Measurements from ENCODE around the gene THRAP3. TPM values are rescaled to one million over a fixed set of nuclear protein-coding genes. Genes with fewer than 3 reads are reported as not detected.

The THRAP3 gene
- total and polyA plus RNA-seq, 7 donors: 25.4 to 104 (median 77.8) TPM

- WGBS, 2 donors: 32 to 77% methylated on average over 6 of the region's 6 CpGs
- intact Hi-C loops (cut with DNase I): loop anchor here (5.0 kb wide), 1 partner anchor 37 kb away; no protein-coding TSS in a partner anchor
- no peaks in the 10 kb centered on the region for H3K27me3 ChIP-seq
- no peak for TF ChIP-seq CTCF (IDR thresholded peaks at IDR 0.05)
- no peak for TF ChIP-seq POLR2A (IDR thresholded peaks at IDR 0.05)
- TF ChIP-seq EP300 (IDR thresholded peaks at IDR 0.05): no peak
- TF ChIP-seq POLR2AphosphoS5 (IDR thresholded peaks at IDR 0.05): no peak
- H3K27ac ChIP-seq: no peak overlapping the region
- H3K36me3 ChIP-seq: peaks cover 0 to 16% (median 0%) of the 10 kb centered on the region in 4 donors
- no peaks in the 10 kb centered on the region for H3K9me3 ChIP-seq
- no peak overlapping the region for H3K4me3 ChIP-seq
- no peak for DNase-seq
- peaks cover 0 to 25% (median 19%) of the 10 kb centered on the region in 4 donors for H3K4me1 ChIP-seq
Measured at GRCh38 chr1:36268981-36269380, 44.7 kb downstream of the THRAP3 start.

- H3K27ac ChIP-seq: no peak overlapping the region
- 15 to 71% methylated on average over 2 of the region's 2 CpGs for WGBS, 2 donors
- TF ChIP-seq POLR2AphosphoS5 (IDR thresholded peaks at IDR 0.05) (no peak), CTCF (IDR thresholded peaks at IDR 0.05) (no peak), POLR2A (IDR thresholded peaks at IDR 0.05) (no peak), EP300 (IDR thresholded peaks at IDR 0.05) (no peak)
- no peak overlapping the region for H3K4me3 ChIP-seq
- no peak for DNase-seq
- no peaks in the 10 kb centered on the region for H3K9me3 ChIP-seq
- no peaks in the 10 kb centered on the region for H3K27me3 ChIP-seq
- intact Hi-C loops (cut with DNase I): loop anchor here (5.0 kb wide), 1 partner anchor 37 kb away; no protein-coding TSS in a partner anchor
- peaks cover 0 to 16% (median 0%) of the 10 kb centered on the region in 4 donors for H3K36me3 ChIP-seq
- H3K4me1 ChIP-seq: peaks cover 0 to 25% (median 19%) of the 10 kb centered on the region in 4 donors
Measured at GRCh38 chr1:36269408-36269838, 45.2 kb downstream of the THRAP3 start.

GRCh38 chr1:36273024-36273423 is 48.8 kb downstream of the THRAP3 start:
- intact Hi-C loops (cut with DNase I): no loop called here
- 93 to 94% methylated on average over 5 of the region's 5 CpGs for WGBS, 2 donors
- Histone ChIP-seq H3K36me3 (peaks cover 0 to 11% (median 0%) of the 10 kb centered on the region in 4 donors), H3K27me3 (no peaks in the 10 kb centered on the region), H3K9me3 (no peaks in the 10 kb centered on the region), H3K27ac (peak overlapping the region in 1 of 4 donors; percentile 21), H3K4me1 (peaks cover 0 to 19% (median 13%) of the 10 kb centered on the region in 4 donors), H3K4me3 (no peak overlapping the region)
- TF ChIP-seq POLR2A (IDR thresholded peaks at IDR 0.05) (no peak), POLR2AphosphoS5 (IDR thresholded peaks at IDR 0.05) (no peak), EP300 (IDR thresholded peaks at IDR 0.05) (no peak), CTCF (IDR thresholded peaks at IDR 0.05) (no peak)
- no peak for DNase-seq

DNA sequence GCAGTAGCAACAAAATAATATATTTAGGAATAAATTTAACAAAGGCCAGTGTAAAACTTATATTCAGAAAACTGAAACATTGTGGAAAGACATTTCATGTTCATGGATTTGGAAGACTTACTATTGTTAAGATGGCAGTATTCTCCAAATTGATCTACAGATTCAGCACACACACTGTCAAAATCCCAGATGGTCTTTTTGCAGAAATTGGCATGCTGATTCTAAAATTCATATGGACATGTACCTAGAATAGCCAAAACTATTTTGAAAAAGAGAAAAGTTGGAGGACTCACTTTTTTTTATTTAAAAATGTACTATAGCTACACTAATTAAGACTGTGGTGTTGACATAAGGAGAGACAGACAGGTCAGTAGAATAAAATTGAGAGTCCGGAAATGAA is 50.0 kb downstream of the THRAP3 start:
- TF ChIP-seq EP300 (IDR thresholded peaks at IDR 0.05): no peak
- TF ChIP-seq POLR2AphosphoS5 (IDR thresholded peaks at IDR 0.05): no peak
- TF ChIP-seq CTCF (IDR thresholded peaks at IDR 0.05): no peak
- no peak for TF ChIP-seq POLR2A (IDR thresholded peaks at IDR 0.05)
- Histone ChIP-seq H3K27me3 (no peaks in the 10 kb centered on the region), H3K36me3 (peaks cover 0 to 11% (median 0%) of the 10 kb centered on the region in 4 donors), H3K9me3 (no peaks in the 10 kb centered on the region), H3K4me1 (peaks cover 0 to 26% (median 22%) of the 10 kb centered on the region in 4 donors), H3K4me3 (no peak overlapping the region), H3K27ac (no peak overlapping the region)
- DNase-seq: no peak
- intact Hi-C loops (cut with DNase I): no loop called here
- WGBS, 2 donors: 88 to 98% methylated on average over 1 of the region's 1 CpG

GRCh38 chr1:36276688-36277087 is 52.4 kb downstream of the THRAP3 start:
- H3K4me1 ChIP-seq: peaks cover 0 to 47% (median 37%) of the 10 kb centered on the region in 4 donors
- intact Hi-C loops (cut with DNase I): no loop called here
- no peaks in the 10 kb centered on the region for H3K9me3 ChIP-seq
- H3K27ac ChIP-seq: no peak overlapping the region
- TF ChIP-seq POLR2AphosphoS5 (IDR thresholded peaks at IDR 0.05) (no peak), EP300 (IDR thresholded peaks at IDR 0.05) (no peak), CTCF (IDR thresholded peaks at IDR 0.05) (no peak), POLR2A (IDR thresholded peaks at IDR 0.05) (no peak)
- WGBS, 2 donors: 95 to 96% methylated on average over 6 of the region's 6 CpGs
- H3K27me3 ChIP-seq: no peaks in the 10 kb centered on the region
- no peaks in the 10 kb centered on the region for H3K36me3 ChIP-seq
- DNase-seq: no peak
- no peak overlapping the region for H3K4me3 ChIP-seq

Measured in sigmoid colon (tissue), 7 donors.